Osteoblast (primary cell): ENCODE measurements around the gene C6orf52. TPM values are rescaled to one million over a fixed set of nuclear protein-coding genes. Genes with fewer than 3 reads are reported as not detected.

ENCODE experiments used
- DNase-seq: peaks from one replicate; pipeline ENCODE4 v3.0.0; 2011; ENCODE audit warnings: low spot score, mixed read lengths; ENCODE audit not compliant: insufficient read length; ENCODE audit errors: missing footprints
- H2AFZ ChIP-seq: 2 replicates; pipeline ENCODE4 v1.6.0; 2011; ENCODE audit warnings: mild to moderate bottlenecking, low read length
- H3K27ac ChIP-seq: 2 replicates; pipeline ENCODE4 v1.5.1; 2011; ENCODE audit warnings: mild to moderate bottlenecking, low read depth, low read length, moderate library complexity
- H3K27me3 ChIP-seq: 2 replicates; pipeline ENCODE4 v1.6.0; 2012; ENCODE audit warnings: mild to moderate bottlenecking, control low read depth, inconsistent platforms, low read length, moderate library complexity; ENCODE audit not compliant: insufficient read depth
- H3K36me3 ChIP-seq: 2 replicates; pipeline ENCODE4 v1.5.1; 2011; ENCODE audit warnings: mild to moderate bottlenecking, low read length, control low read depth, moderate library complexity; ENCODE audit not compliant: insufficient read depth
- H3K4me1 ChIP-seq: 2 replicates; pipeline ENCODE4 v1.5.1; 2011; ENCODE audit warnings: mild to moderate bottlenecking, low read length, control low read depth, moderate library complexity; ENCODE audit not compliant: insufficient read depth
- H3K4me2 ChIP-seq: 2 replicates; pipeline ENCODE4 v1.6.0; 2011; ENCODE audit warnings: mild to moderate bottlenecking, low read length; ENCODE audit not compliant: insufficient read depth
- H3K4me3 ChIP-seq: fragments of 200-600 bp; sonication (generic); 3 replicates; pipeline ENCODE4 v1.5.1; 2012; ENCODE audit warnings: mild to moderate bottlenecking, low read length, inconsistent platforms; ENCODE audit not compliant: insufficient read depth
- H3K79me2 ChIP-seq: 2 replicates; pipeline ENCODE4 v1.6.0; 2012; ENCODE audit warnings: mild to moderate bottlenecking, low read length, control low read depth, inconsistent platforms; ENCODE audit not compliant: insufficient read depth
- H3K9me3 ChIP-seq: 2 replicates; pipeline ENCODE4 v1.5.1; 2011; ENCODE audit warnings: low read depth, low read length, control low read depth
- H4K20me1 ChIP-seq: 2 replicates; pipeline ENCODE4 v1.6.0; 2012; ENCODE audit warnings: mild to moderate bottlenecking, low read length, control low read depth; ENCODE audit not compliant: insufficient read depth
- total RNA-seq: library from RNA; depleted of rRNA; stranded (reverse); fragments of >200 nt; gene quantifications from 2 replicates; pipeline ENCODE4 v1.2.3, GENCODE V29; 2012
- TF ChIP-seq, protein P1 (sequence below): IDR thresholded peaks from 2 replicates; pipeline ENCODE4 v1.5.1; 2011; ENCODE audit warnings: mild to moderate bottlenecking, low read depth, low read length, moderate library complexity; ENCODE audit errors: extremely low read depth

The C6orf52 gene
- total RNA-seq, 1 donor = not detected

DNA sequence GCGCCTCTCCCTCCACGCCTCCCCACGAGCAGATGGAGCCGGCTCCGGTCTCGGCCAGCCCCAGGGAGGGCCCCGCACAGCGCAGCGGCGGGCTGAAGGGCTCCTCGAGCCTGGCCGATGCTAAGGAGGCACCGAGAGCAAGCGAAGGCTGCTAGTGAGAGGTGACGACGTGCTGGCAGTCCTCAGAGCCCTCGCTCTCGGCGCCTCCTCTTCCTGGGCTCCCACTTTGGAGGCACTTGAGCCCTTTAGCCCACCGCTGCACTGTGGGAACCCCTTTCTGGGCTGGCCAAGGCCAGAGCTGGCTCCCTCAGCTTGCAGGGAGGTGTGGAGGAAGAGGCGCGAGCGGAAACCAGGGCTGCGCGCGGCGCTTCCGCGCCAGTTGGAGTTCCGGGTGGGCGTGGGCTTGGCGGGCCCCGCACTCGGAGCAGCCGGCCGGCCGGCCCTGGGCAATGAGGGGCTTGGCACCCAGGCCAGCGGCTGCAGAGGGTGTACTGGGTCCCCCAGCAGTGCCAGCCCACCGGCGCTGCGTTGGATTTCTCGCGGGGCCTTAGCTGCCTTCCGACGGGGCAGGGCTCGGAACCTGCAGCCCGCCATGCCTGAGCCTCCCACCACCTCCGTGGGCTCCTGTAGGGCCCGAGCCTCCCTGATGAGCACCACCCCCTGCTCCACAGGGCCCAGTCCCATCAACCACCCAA, 26.0 kb upstream of the C6orf52 start:
- peak overlapping the region; percentile 71 for H3K4me2 ChIP-seq
- TF ChIP-seq, protein P1, sequence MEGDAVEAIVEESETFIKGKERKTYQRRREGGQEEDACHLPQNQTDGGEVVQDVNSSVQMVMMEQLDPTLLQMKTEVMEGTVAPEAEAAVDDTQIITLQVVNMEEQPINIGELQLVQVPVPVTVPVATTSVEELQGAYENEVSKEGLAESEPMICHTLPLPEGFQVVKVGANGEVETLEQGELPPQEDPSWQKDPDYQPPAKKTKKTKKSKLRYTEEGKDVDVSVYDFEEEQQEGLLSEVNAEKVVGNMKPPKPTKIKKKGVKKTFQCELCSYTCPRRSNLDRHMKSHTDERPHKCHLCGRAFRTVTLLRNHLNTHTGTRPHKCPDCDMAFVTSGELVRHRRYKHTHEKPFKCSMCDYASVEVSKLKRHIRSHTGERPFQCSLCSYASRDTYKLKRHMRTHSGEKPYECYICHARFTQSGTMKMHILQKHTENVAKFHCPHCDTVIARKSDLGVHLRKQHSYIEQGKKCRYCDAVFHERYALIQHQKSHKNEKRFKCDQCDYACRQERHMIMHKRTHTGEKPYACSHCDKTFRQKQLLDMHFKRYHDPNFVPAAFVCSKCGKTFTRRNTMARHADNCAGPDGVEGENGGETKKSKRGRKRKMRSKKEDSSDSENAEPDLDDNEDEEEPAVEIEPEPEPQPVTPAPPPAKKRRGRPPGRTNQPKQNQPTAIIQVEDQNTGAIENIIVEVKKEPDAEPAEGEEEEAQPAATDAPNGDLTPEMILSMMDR = no peak
- no peak overlapping the region for H3K27ac ChIP-seq

DNA sequence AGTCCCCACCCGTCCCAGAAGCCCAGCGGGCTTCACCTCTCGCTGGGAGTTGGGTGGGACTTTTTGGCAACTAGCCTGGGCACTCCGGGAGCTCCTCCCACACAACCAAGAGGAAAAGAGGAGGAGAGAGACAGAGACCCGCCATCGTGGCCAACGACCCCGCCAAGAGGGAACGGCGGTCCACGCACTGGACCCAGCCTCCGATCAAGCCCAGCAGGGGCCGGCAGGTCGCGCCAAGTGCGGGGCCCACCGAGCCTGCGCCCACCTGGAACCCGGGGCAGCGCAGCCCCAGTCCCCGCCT, 25.5 kb upstream of the C6orf52 start:
- H3K4me3 ChIP-seq = peak overlapping the region; percentile 72
- peak overlapping the region; percentile 71 for H3K4me2 ChIP-seq
- H2AFZ ChIP-seq = peak overlapping the region; percentile 73
- H4K20me1 ChIP-seq = no peaks in the 10 kb centered on the region
- TF ChIP-seq, protein P1 = no peak
- H3K79me2 ChIP-seq = peaks cover 20% of the 10 kb centered on the region
- no peaks in the 10 kb centered on the region for H3K27me3 ChIP-seq
- H3K27ac ChIP-seq = no peak overlapping the region
- H3K36me3 ChIP-seq = peaks cover 4% of the 10 kb centered on the region
- no peak for DNase-seq
- H3K4me1 ChIP-seq = peaks cover 15% of the 10 kb centered on the region
- H3K9me3 ChIP-seq = no peaks in the 10 kb centered on the region

More for the DNA sequence above, 26.0 kb upstream of the C6orf52 start:
- Histone ChIP-seq H3K27me3 (no peaks in the 10 kb centered on the region), H3K4me3 (peak overlapping the region; percentile 72), H3K36me3 (peaks cover 9% of the 10 kb centered on the region), H3K9me3 (no peaks in the 10 kb centered on the region), H4K20me1 (no peaks in the 10 kb centered on the region), H3K4me1 (peaks cover 15% of the 10 kb centered on the region), H3K79me2 (peaks cover 25% of the 10 kb centered on the region), H2AFZ (peak overlapping the region; percentile 73)
- no peak for DNase-seq

DNA sequence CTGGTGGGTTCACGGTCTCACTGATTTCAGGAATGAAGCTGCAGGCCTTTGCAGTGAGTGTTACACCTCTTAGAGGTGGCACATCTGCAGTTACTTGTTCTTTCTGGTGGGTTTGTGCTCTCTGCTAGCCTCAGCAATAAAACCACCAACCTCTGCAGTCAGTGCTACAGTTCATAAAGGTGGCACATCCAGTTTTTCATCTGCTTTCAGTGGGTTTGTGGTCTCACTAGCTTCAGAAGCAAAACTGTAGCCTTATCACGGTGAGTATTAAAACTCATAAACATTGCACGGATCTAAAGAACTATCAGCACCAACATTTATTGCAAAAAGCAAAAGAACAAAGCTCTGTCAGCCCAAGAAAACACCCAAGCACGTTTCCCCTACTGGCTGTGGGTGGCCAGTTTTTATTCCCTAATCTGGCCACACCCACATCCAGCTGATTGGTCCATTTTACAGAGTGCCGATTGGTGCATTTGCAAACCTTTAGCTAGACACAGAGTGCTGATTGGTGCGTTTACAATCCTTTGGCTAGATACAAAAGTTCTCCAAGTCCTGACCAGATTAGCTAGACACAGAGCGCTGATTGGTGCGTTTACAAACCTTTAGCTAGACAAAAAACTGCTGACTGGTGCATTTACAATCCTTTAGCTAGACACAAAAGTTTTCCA, 25.0 kb upstream of the C6orf52 start:
- TF ChIP-seq, protein P1 = no peak
- no peak overlapping the region for H3K27ac ChIP-seq
- no peak overlapping the region for H2AFZ ChIP-seq
- H3K4me1 ChIP-seq = peaks cover 15% of the 10 kb centered on the region
- peak overlapping the region; percentile 71 for H3K4me2 ChIP-seq
- no peaks in the 10 kb centered on the region for H3K9me3 ChIP-seq
- peak overlapping the region; percentile 72 for H3K4me3 ChIP-seq
- no peak for DNase-seq
- no peaks in the 10 kb centered on the region for H3K36me3 ChIP-seq
- H3K79me2 ChIP-seq = peaks cover 15% of the 10 kb centered on the region
- no peaks in the 10 kb centered on the region for H3K27me3 ChIP-seq
- no peaks in the 10 kb centered on the region for H4K20me1 ChIP-seq

DNA sequence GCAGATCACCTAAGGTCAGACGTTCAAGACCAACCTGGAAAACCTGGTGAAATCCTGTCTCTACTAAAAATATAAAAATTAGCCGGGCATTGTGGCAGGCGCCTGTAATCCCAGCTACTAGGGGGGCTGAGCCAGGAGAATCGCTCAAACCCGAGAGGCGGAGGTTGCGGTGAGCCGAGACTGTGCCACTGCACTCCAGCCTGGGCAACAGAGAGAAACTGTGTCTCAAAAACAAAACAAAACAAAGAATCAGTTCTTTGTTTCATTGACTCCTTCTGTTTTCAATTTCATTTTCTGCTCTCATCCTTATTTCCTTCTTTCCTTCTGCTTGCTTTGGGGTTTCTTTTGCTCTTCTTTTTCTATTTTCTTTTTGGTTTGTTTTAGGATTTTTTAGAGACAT, 19.5 kb upstream of the C6orf52 start:
- peaks cover 3% of the 10 kb centered on the region for H3K36me3 ChIP-seq
- H3K4me1 ChIP-seq = no peaks in the 10 kb centered on the region
- H3K27me3 ChIP-seq = no peaks in the 10 kb centered on the region
- no peaks in the 10 kb centered on the region for H3K9me3 ChIP-seq
- H3K4me3 ChIP-seq = no peak overlapping the region
- no peaks in the 10 kb centered on the region for H3K79me2 ChIP-seq
- no peaks in the 10 kb centered on the region for H4K20me1 ChIP-seq
- no peak overlapping the region for H3K27ac ChIP-seq
- no peak overlapping the region for H3K4me2 ChIP-seq
- H2AFZ ChIP-seq = no peak overlapping the region
- DNase-seq = no peak
- TF ChIP-seq, protein P1 = no peak
